A549 (cell line): Measurements from ENCODE around the gene MCOLN2. TPM values are rescaled to one million over a fixed set of nuclear protein-coding genes. Genes with fewer than 3 reads are reported as not detected.

Experiments
- ATAC-seq, 2 experiments: fragments of 200-7000 bp in 1 of 2; fragments of >200 bp in 1 of 2; cut with Nextera tagmentation in 1 of 2; cut with Tn5 transposase in 1 of 2; 3 replicates each; pipeline versions ENCODE4 v1.8.0 to v1.9.1; 2018 to 2020; ENCODE audit warnings: mild to moderate bottlenecking in 1 of 2, moderate library complexity in 1 of 2
- CTCF ChIA-PET: fragments of 300-600 bp; sonication (Branson Sonifier 250); formaldehyde crosslinking; extraction: SDS; loops from one replicate; lab custom pipeline; 2021; ENCODE audit warnings: antibody characterized with exemption, inconsistent platforms; lab: Yijun Ruan, JAX
- POLR2A ChIA-PET: fragments of 350-600 bp; formaldehyde crosslinking; extraction: SDS; loops from one replicate; lab custom pipeline; 2021; ENCODE audit warnings: antibody characterized with exemption, inconsistent platforms; lab: Yijun Ruan, JAX
- DNase-seq, 2 experiments: peaks; one replicate each; pipeline versions ENCODE4 v3.0.0 to v3.0.0-alpha.2; 2011 to 2016; ENCODE audit warnings: low read depth in 1 of 2, low spot score in 1 of 2
- FAIRE-seq: peaks from 2 replicates; lab custom pipeline; 2011; peaks lifted over from hg19 to GRCh38; lab: Jason Lieb, UNC
- H3K27ac ChIP-seq, 2 experiments: fragments of >200 bp; sonication (Bioruptor Twin); formaldehyde crosslinking; 3 replicates each; pipeline ENCODE4 v1.5.1; 2016 to 2017
- H3K4me1 ChIP-seq: fragments of >200 bp; sonication (Bioruptor Twin); formaldehyde crosslinking; 3 replicates; pipeline ENCODE4 v1.6.1; 2016
- H3K4me2 ChIP-seq: fragments of >200 bp; sonication (Bioruptor Twin); formaldehyde crosslinking; 3 replicates; pipeline ENCODE4 v1.6.1; 2016
- H3K4me3 ChIP-seq: fragments of >200 bp; sonication (Bioruptor Twin); formaldehyde crosslinking; 3 replicates; pipeline ENCODE4 v1.5.1; 2016
- H3K9me3 ChIP-seq: fragments of >200 bp; sonication (Bioruptor Twin); formaldehyde crosslinking; 3 replicates; pipeline ENCODE4 v1.6.1; 2016
- CHD2 ChIP-seq: fragments of 150-350 bp; IDR thresholded peaks from 2 replicates; pipeline ENCODE4 v1.6.1; 2014; ENCODE audit warnings: low read length; ENCODE audit not compliant: partially characterized antibody
- CHD4 ChIP-seq: fragments of 200-600 bp; sonication (generic); IDR thresholded peaks from 2 replicates; pipeline ENCODE4 v1.6.1; 2016; ENCODE audit warnings: antibody characterized with exemption, mild to moderate bottlenecking, borderline replicate concordance
- CTCF ChIP-seq: fragments of >200 bp; sonication (Bioruptor Twin); formaldehyde crosslinking; IDR thresholded peaks from 3 replicates; pipeline ENCODE4 v1.5.1; 2016
- EHF ChIP-seq: fragments of 250-450 bp; sonication (Bioruptor Pico); IDR thresholded peaks from 2 replicates; pipeline ENCODE4 v1.5.0; 2020; ENCODE audit warnings: mild to moderate bottlenecking
- ELK1 ChIP-seq: fragments of 150-350 bp; IDR thresholded peaks from 2 replicates; pipeline ENCODE4 v1.6.1; 2014; ENCODE audit warnings: low read depth, mild to moderate bottlenecking, low read length
- FOSB ChIP-seq: fragments of 250-450 bp; sonication (Bioruptor Pico); IDR thresholded peaks from 2 replicates; pipeline ENCODE4 v1.5.0; 2020; ENCODE audit warnings: mild to moderate bottlenecking, moderate library complexity
- FOXS1 ChIP-seq: fragments of 250-450 bp; sonication (Bioruptor Pico); IDR thresholded peaks from 2 replicates; pipeline ENCODE4 v1.5.0; 2020; ENCODE audit warnings: mild to moderate bottlenecking, moderate library complexity
- HDAC2 ChIP-seq: fragments of 200-600 bp; sonication (generic); IDR thresholded peaks from 2 replicates; pipeline ENCODE4 v1.6.1; 2016
- HOXA7 ChIP-seq: fragments of 250-450 bp; sonication (Bioruptor Pico); IDR thresholded peaks from 2 replicates; pipeline ENCODE4 v1.5.0; 2020; ENCODE audit warnings: mild to moderate bottlenecking, moderate library complexity
- HOXB13 ChIP-seq: fragments of 250-450 bp; sonication (Bioruptor Pico); IDR thresholded peaks from 2 replicates; pipeline ENCODE4 v1.5.0; 2020; ENCODE audit warnings: low read depth, mild to moderate bottlenecking, moderate library complexity
- JUN ChIP-seq, 2 experiments: fragments of >200 bp; sonication (Bioruptor Twin); formaldehyde crosslinking; IDR thresholded peaks; 2 replicates in 1 of 2; 3 replicates in 1 of 2; pipeline ENCODE4 v1.6.1; 2016 to 2017
- JUNB ChIP-seq: fragments of >200 bp; sonication (Bioruptor Twin); formaldehyde crosslinking; IDR thresholded peaks from 2 replicates; pipeline ENCODE4 v1.6.1; 2016
- KDM1A ChIP-seq: fragments of 200-600 bp; sonication (generic); IDR thresholded peaks from 2 replicates; pipeline ENCODE4 v1.6.1; 2016; ENCODE audit warnings: low read depth, mild to moderate bottlenecking
- NFE2L2 ChIP-seq: fragments of 150-350 bp; conservative IDR thresholded peaks from 2 replicates; pipeline ENCODE4 v1.6.1; 2014; ENCODE audit warnings: low read length
- NR3C1 ChIP-seq: fragments of >200 bp; sonication (Bioruptor Twin); formaldehyde crosslinking; IDR thresholded peaks from 3 replicates; pipeline ENCODE4 v1.6.1; 2017
- POLR2A ChIP-seq: IDR thresholded peaks from 2 replicates; pipeline ENCODE4 v1.6.1; 2012; ENCODE audit warnings: mild to moderate bottlenecking, low read length
- RAD21 ChIP-seq, 2 experiments: fragments of >200 bp in 1 of 2; sonication (Bioruptor Twin) in 1 of 2; formaldehyde crosslinking in 1 of 2; IDR thresholded peaks in 1 of 2; conservative IDR thresholded peaks in 1 of 2; 2 replicates in 1 of 2; 3 replicates in 1 of 2; pipeline ENCODE4 v1.6.1; 2012 to 2018; ENCODE audit warnings: inconsistent platforms in 1 of 2
- RARB ChIP-seq: fragments of 250-450 bp; sonication (Bioruptor Pico); IDR thresholded peaks from 2 replicates; pipeline ENCODE4 v1.8.0; 2021; ENCODE audit warnings: mild to moderate bottlenecking, moderate library complexity
- REST ChIP-seq: fragments of 200-600 bp; sonication (generic); IDR thresholded peaks from 2 replicates; pipeline ENCODE4 v1.6.1; 2016; ENCODE audit warnings: antibody characterized with exemption, mild to moderate bottlenecking, moderate library complexity
- RNF2 ChIP-seq: fragments of 200-600 bp; sonication (generic); IDR thresholded peaks from 2 replicates; pipeline ENCODE4 v1.6.1; 2016; ENCODE audit warnings: low read depth, mild to moderate bottlenecking, antibody characterized with exemption, moderate library complexity, borderline replicate concordance
- SMC3 ChIP-seq: fragments of >200 bp; sonication (Bioruptor Twin); formaldehyde crosslinking; IDR thresholded peaks from 3 replicates; pipeline ENCODE4 v1.6.1; 2018; ENCODE audit warnings: inconsistent platforms
- SREBF2 ChIP-seq: fragments of 450-650 bp; IDR thresholded peaks from 2 replicates; pipeline ENCODE4 v1.6.1; 2014; ENCODE audit warnings: mild to moderate bottlenecking, moderate library complexity
- TFCP2L1 ChIP-seq: fragments of 250-450 bp; sonication (Bioruptor Pico); IDR thresholded peaks from 2 replicates; pipeline ENCODE4 v1.5.0; 2021; ENCODE audit warnings: mild to moderate bottlenecking
- ZFP36 ChIP-seq: fragments of 450-650 bp; IDR thresholded peaks from 2 replicates; pipeline ENCODE4 v1.6.1; 2014; ENCODE audit warnings: borderline replicate concordance; ENCODE audit not compliant: partially characterized antibody
- ZNF302 ChIP-seq: fragments of 250-450 bp; sonication (Bioruptor Pico); IDR thresholded peaks from 2 replicates; pipeline ENCODE4 v1.9.0; 2021; ENCODE audit warnings: inconsistent platforms, mild to moderate bottlenecking, moderate library complexity
- WGBS: methylation state at CpG from one replicate; pipeline ENCODE4 v1.1.6; 2017; ENCODE audit errors: missing lambda C conversion rate; 5-methylcytosine and 5-hydroxymethylcytosine counted together
- polyA plus RNA-seq, 4 experiments: library from polyadenylated mRNA; depleted of rRNA in 3 of 4; stranded (reverse); fragments of >200 nt; fragmentation: RNase III in 1 of 4; extraction: RNeasy Plus Mini Kit Qiagen cat#74134 plus additional on column Dnase treatment in 1 of 4; gene quantifications; 2 replicates in 3 of 4; 3 replicates in 1 of 4; pipeline ENCODE4 v1.2.3, GENCODE V29; 2011 to 2017

MCOLN2 gene
- polyA plus RNA-seq, 2 of the 4 experiments (the other 2 are of a cell fraction): 3.1 to 4.6 TPM

GRCh38 chr1:84982395-84982794 lies 14.5 kb downstream of the MCOLN2 start:
- FAIRE-seq (no peak), DNase-seq (no peak), ATAC-seq (no peak)
- no peak for TF ChIP-seq FOSB
- no peak for TF ChIP-seq HOXA7 (CRISPR knock-in tag)
- TF ChIP-seq NFE2L2: no peak
- no peak for TF ChIP-seq RARB (CRISPR knock-in tag)
- TF ChIP-seq NR3C1: no peak
- TF ChIP-seq CTCF: no peak
- TF ChIP-seq HOXB13 (CRISPR knock-in tag): no peak
- no peak for TF ChIP-seq KDM1A
- no peak for TF ChIP-seq EHF (CRISPR knock-in tag)
- no peak for TF ChIP-seq TFCP2L1
- TF ChIP-seq RNF2: no peak
- TF ChIP-seq SREBF2: no peak
- no peak for TF ChIP-seq HDAC2
- no peak for TF ChIP-seq JUN (IDR thresholded peaks at IDR 0.05)
- TF ChIP-seq SMC3: no peak
- TF ChIP-seq RAD21 (conservative IDR thresholded peaks at IDR 0.05 in 1 of 2, IDR thresholded peaks at IDR 0.05 in 1 of 2): no peak
- TF ChIP-seq ZFP36: no peak
- no peak for TF ChIP-seq ELK1
- no peak for TF ChIP-seq POLR2A
- H3K9me3 ChIP-seq: no peaks in the 10 kb centered on the region
- no peak overlapping the region for H3K4me3 ChIP-seq
- H3K4me1 ChIP-seq: no peaks in the 10 kb centered on the region
- no peak overlapping the region for H3K27ac ChIP-seq
- WGBS: 81% methylated on average over 2 of the region's 2 CpGs
- ChIA-PET CTCF (no interaction called here), POLR2A (no interaction called here)
- H3K4me2 ChIP-seq: no peak overlapping the region

GRCh38 chr1:84975035-84975434 lies 21.9 kb downstream of the MCOLN2 start:
- DNase-seq: no peak
- TF ChIP-seq CHD4 (no peak), SREBF2 (no peak), FOXS1 (CRISPR knock-in tag) (no peak), ZNF302 (CRISPR knock-in tag) (no peak), CTCF (no peak), POLR2A (no peak), CHD2 (no peak), REST (no peak), JUNB (no peak)
- no CpG with 5 or more reads among the region's 2 CpGs for WGBS
- Histone ChIP-seq H3K4me2 (no peak overlapping the region), H3K27ac (no peak overlapping the region), H3K4me1 (no peaks in the 10 kb centered on the region), H3K9me3 (no peaks in the 10 kb centered on the region), H3K4me3 (no peak overlapping the region)
- CTCF ChIA-PET: interaction anchor here (1.3 kb wide), 1 partner anchor 30 kb away, joined by 3 read pairs; no protein-coding TSS in a partner anchor
- POLR2A ChIA-PET: no interaction called here
- no peak for FAIRE-seq
- ATAC-seq: no peak
